Natural killer cell (primary cell): ENCODE results near the gene GALNT8. TPM values are rescaled to one million over a fixed set of nuclear protein-coding genes. Genes with fewer than 3 reads are reported as not detected.

Experiments used
- ATAC-seq, 3 donors: fragments of 150-1000 bp in 2 of 3; fragments of 200-7000 bp in 1 of 3; cut with Tn5 transposase; 1 replicate in 1 of 3; 2 replicates in 2 of 3; pipeline ENCODE4 v1.10.0; 2021; ENCODE audit warnings: mild to moderate bottlenecking in 2 of 3, moderate library complexity in 2 of 3
- DNase-seq, 2 donors: peaks; one replicate each; pipeline versions ENCODE4 v3.0.0 to v3.0.0-alpha.2; 2013 to 2021; ENCODE audit warnings: mixed read lengths in 1 of 2
- H3K27ac ChIP-seq: one replicate; pipeline ENCODE4 v1.5.1; 2013; ENCODE audit warnings: mild to moderate bottlenecking, low read length
- H3K27me3 ChIP-seq: one replicate; pipeline ENCODE4 v1.6.1; 2013; ENCODE audit warnings: low read length; ENCODE audit not compliant: control insufficient read depth, insufficient read depth
- H3K36me3 ChIP-seq: one replicate; pipeline ENCODE4 v1.6.1; 2013; ENCODE audit warnings: low read length; ENCODE audit not compliant: control insufficient read depth, insufficient read depth
- H3K4me1 ChIP-seq: one replicate; pipeline ENCODE4 v1.6.1; 2013; ENCODE audit warnings: low read length; ENCODE audit not compliant: control insufficient read depth, insufficient read depth
- H3K4me3 ChIP-seq: one replicate; pipeline ENCODE4 v1.5.1; 2013; ENCODE audit warnings: low read length
- H3K9me3 ChIP-seq: one replicate; pipeline ENCODE4 v1.6.1; 2013; ENCODE audit warnings: low read length; ENCODE audit not compliant: control insufficient read depth, insufficient read depth
- H3K27ac Mint-ChIP-seq, 2 donors: one replicate each; pipeline ENCODE4 v1.8.0; 2022; ENCODE audit warnings: mild to moderate bottlenecking in 2 of 2, mixed read lengths in 2 of 2, moderate library complexity in 1 of 2
- H3K27me3 Mint-ChIP-seq, 2 donors: one replicate each; pipeline ENCODE4 v1.8.0; 2022; ENCODE audit warnings: low read depth in 2 of 2, mixed read lengths in 2 of 2
- H3K36me3 Mint-ChIP-seq: one replicate; pipeline ENCODE4 v1.8.0; 2022; ENCODE audit warnings: mixed read lengths
- H3K4me1 Mint-ChIP-seq, 2 donors: one replicate each; pipeline ENCODE4 v1.8.0; 2022; ENCODE audit warnings: mixed read lengths in 2 of 2
- H3K4me3 Mint-ChIP-seq: one replicate; pipeline ENCODE4 v1.8.0; 2022; ENCODE audit warnings: mild to moderate bottlenecking, moderate library complexity, mixed read lengths
- H3K9me3 Mint-ChIP-seq, 2 donors: one replicate each; pipeline ENCODE4 v1.8.0; 2022; ENCODE audit warnings: mixed read lengths in 2 of 2
- WGBS: methylation state at CpG from one replicate; pipeline ENCODE4 v1.1.7; 2013; ENCODE audit warnings: missing lambda C conversion rate; ENCODE audit not compliant: insufficient coverage; 5-methylcytosine and 5-hydroxymethylcytosine counted together
- intact Hi-C: fragments of 100-400 bp; cut with micrococcal nuclease; formaldehyde crosslinking; loops from one replicate; pipeline ENCODE4 v1.14.2; 2022
- total RNA-seq, 4 donors: library from RNA; stranded (reverse); fragments of 120-200 nt in 1 of 4; gene quantifications; one replicate each; pipeline versions ENCODE4 v1.2.3 to v1.2.4, GENCODE V29; 2013 to 2022
- TF ChIP-seq, protein P1 (sequence below): fragments of 200-600 bp; IDR thresholded peaks from one replicate; pipeline ENCODE4 v1.8.0; 2022; ENCODE audit warnings: antibody characterized with exemption

GALNT8 gene
- total RNA-seq, 3 donors from 2014 or later (not counting 1 experiment from before 2014, with no cell fraction given): 0.19 to 0.73 (median 0.41) TPM

DNA sequence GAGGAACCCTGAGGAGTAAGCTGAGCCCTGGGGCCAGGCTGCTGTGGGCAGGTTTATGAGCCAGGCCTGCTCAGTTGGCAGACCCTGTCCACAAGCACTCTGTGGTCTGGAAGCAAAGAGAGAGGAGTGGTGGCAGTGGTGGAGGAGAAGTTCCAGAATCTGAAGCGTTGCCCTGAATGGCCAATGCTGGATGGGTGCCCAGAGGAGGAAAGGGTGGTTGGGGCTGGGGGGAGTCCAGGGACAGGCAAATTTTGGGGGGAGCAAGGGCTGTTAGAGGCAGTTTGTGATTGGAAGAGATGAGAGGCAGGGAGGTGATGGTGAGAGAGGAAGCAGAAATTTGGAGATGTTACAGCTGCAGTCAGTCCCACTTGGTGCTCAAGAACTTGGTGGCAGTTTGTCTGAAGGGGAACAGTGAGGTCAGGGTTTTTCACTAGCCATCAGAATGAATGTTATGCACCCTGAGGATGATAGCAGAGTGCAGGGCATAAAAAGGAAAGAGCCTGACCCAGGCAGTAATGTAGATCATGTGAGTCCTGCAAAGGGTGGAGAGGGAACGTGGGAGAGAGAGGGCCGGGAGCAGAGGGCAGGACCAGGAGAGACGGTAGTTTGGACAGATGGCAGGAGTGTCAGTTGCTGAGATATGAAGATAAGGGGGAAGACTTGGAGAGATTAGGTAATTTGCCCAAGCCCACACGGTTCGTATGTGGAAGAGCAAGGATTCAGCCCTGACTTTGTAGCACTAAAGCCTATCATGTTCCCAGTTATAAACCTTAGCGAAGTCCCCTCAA is 51.2 kb downstream of the GALNT8 start:
- WGBS: 81% methylated on average over 7 of the region's 7 CpGs

DNA sequence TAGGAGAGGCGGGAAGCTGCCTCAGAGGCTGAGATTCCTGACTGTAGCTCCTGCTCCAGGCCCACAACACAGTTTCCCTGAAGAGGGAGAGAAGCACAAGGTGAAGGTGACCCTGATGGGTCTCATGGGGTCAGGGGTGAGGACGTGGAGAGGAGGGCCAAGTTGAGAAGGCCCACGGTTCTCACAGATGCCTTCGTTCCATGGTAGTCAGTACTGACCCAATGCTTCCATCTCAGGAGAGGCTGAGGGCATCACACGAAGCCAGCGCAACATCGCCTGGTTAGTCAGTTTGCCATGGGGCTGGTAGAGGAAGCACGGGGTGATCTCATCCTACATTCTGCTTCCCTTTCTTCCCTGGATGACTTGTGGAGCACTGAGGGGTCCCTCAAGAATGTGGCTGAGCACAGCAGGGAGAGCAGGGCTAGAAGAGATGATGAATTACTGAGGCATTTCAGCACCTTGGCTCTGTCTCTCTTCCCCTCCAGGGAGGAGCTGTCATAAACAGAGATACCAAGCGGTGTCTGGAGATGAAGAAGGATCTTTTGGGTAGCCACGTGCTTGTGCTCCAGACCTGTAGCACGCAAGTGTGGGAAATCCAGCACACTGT is 51.9 kb downstream of the GALNT8 start:
- intact Hi-C loops: no loop called here
- no peak overlapping the region for H3K27ac ChIP-seq
- no peaks in the 10 kb centered on the region for H3K4me1 Mint-ChIP-seq

More for the DNA sequence above, 51.2 kb downstream of the GALNT8 start:
- H3K4me3 ChIP-seq: no peak overlapping the region
- Mint-ChIP-seq H3K36me3 (no peaks in the 10 kb centered on the region), H3K4me3 (no peak overlapping the region), H3K27ac (no peak overlapping the region), H3K9me3 (no peaks in the 10 kb centered on the region), H3K27me3 (peaks cover 0 to 21% of the 10 kb centered on the region in 2 donors), H3K4me1 (no peaks in the 10 kb centered on the region)
- DNase-seq (no peak), ATAC-seq (no peak)
- no peaks in the 10 kb centered on the region for H3K27me3 ChIP-seq
- intact Hi-C loops: no loop called here
- H3K9me3 ChIP-seq: no peaks in the 10 kb centered on the region
- TF ChIP-seq, protein P1, sequence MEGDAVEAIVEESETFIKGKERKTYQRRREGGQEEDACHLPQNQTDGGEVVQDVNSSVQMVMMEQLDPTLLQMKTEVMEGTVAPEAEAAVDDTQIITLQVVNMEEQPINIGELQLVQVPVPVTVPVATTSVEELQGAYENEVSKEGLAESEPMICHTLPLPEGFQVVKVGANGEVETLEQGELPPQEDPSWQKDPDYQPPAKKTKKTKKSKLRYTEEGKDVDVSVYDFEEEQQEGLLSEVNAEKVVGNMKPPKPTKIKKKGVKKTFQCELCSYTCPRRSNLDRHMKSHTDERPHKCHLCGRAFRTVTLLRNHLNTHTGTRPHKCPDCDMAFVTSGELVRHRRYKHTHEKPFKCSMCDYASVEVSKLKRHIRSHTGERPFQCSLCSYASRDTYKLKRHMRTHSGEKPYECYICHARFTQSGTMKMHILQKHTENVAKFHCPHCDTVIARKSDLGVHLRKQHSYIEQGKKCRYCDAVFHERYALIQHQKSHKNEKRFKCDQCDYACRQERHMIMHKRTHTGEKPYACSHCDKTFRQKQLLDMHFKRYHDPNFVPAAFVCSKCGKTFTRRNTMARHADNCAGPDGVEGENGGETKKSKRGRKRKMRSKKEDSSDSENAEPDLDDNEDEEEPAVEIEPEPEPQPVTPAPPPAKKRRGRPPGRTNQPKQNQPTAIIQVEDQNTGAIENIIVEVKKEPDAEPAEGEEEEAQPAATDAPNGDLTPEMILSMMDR: no peak
- H3K27ac ChIP-seq: no peak overlapping the region
- no peaks in the 10 kb centered on the region for H3K4me1 ChIP-seq
- no peaks in the 10 kb centered on the region for H3K36me3 ChIP-seq

DNA sequence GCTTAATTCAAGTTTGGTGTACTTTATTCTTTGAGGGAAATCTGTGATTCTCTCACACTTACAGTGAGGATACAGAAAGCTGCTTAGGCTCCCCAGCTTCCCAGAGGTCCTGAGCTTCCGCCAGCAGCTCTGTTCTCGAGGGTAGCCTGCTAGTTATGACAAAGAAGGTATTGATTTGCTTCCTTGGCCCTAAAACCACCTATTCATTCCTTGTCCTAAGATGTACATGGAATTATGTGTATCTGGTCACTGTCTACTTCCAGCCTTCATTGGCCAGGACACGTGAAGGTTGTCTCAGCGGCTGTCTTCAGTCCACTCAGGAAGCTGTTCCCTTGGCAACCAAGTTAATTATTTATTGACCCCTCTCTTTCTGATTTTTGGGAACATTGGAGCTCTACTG is 55.7 kb downstream of the GALNT8 start:
- DNase-seq (no peak), ATAC-seq (no peak)
- Histone ChIP-seq H3K27ac (no peak overlapping the region), H3K36me3 (no peaks in the 10 kb centered on the region), H3K9me3 (no peaks in the 10 kb centered on the region), H3K4me1 (no peaks in the 10 kb centered on the region), H3K4me3 (no peak overlapping the region), H3K27me3 (no peaks in the 10 kb centered on the region)
- no peaks in the 10 kb centered on the region for H3K9me3 Mint-ChIP-seq
- no peaks in the 10 kb centered on the region for H3K36me3 Mint-ChIP-seq
- H3K27ac Mint-ChIP-seq: no peak overlapping the region
- H3K4me3 Mint-ChIP-seq: no peak overlapping the region
- intact Hi-C loops: no loop called here
- TF ChIP-seq, protein P1: no peak
- H3K27me3 Mint-ChIP-seq: peaks cover 17 to 24% of the 10 kb centered on the region in 2 donors
- 90% methylated on average over 4 of the region's 4 CpGs for WGBS
- no peaks in the 10 kb centered on the region for H3K4me1 Mint-ChIP-seq

More for the DNA sequence above, 51.9 kb downstream of the GALNT8 start:
- Histone ChIP-seq H3K27me3 (no peaks in the 10 kb centered on the region), H3K36me3 (no peaks in the 10 kb centered on the region), H3K4me1 (no peaks in the 10 kb centered on the region), H3K9me3 (no peaks in the 10 kb centered on the region), H3K4me3 (no peak overlapping the region)
- TF ChIP-seq, protein P1: no peak
- Mint-ChIP-seq H3K27ac (no peak overlapping the region), H3K4me3 (no peak overlapping the region), H3K36me3 (no peaks in the 10 kb centered on the region), H3K9me3 (no peaks in the 10 kb centered on the region), H3K27me3 (peaks cover 0 to 24% of the 10 kb centered on the region in 2 donors)
- no peak for ATAC-seq
- WGBS: 84% methylated on average over 11 of the region's 11 CpGs
- no peak for DNase-seq
